A673 (cell line): ENCODE results near the gene ABR. TPM values are rescaled to one million over a fixed set of nuclear protein-coding genes. Genes with fewer than 3 reads are reported as not detected.

Experiments
- BruUV-seq: library from RNA; stranded (reverse); fragments of 400-500 nt; replicated peaks from 2 replicates; lab custom pipeline; 2021; lab: Mats Ljungman, UMichigan
- CTCF ChIA-PET: fragments of 300-600 bp; sonication (Branson Sonifier 250); formaldehyde crosslinking; loops from one replicate; lab custom pipeline; 2022; ENCODE audit warnings: antibody characterized with exemption; lab: Charles Lee
- POLR2A ChIA-PET: fragments of 300-600 bp; sonication (Branson Sonifier 250); formaldehyde crosslinking; loops from one replicate; lab custom pipeline; 2022; ENCODE audit warnings: antibody characterized with exemption; ENCODE audit not compliant: low non-redundant PET; lab: Charles Lee
- DNase-seq: peaks from one replicate; pipeline ENCODE4 v3.0.0-alpha.2; 2015; ENCODE audit warnings: low spot score
- H3K27ac ChIP-seq: fragments of 200-600 bp; sonication (generic); 2 replicates; pipeline ENCODE4 v1.5.1; 2016; ENCODE audit warnings: mixed run types, low read depth, mild to moderate bottlenecking, mixed read lengths, antibody characterized with exemption, low read length; ENCODE audit not compliant: poor library complexity, severe bottlenecking
- H3K27me3 ChIP-seq: fragments of 200-600 bp; sonication (generic); replicated peaks from 2 replicates; pipeline ENCODE4 v1.6.1; 2017; ENCODE audit warnings: mixed run types, low read depth, mild to moderate bottlenecking, mixed read lengths, antibody characterized with exemption, low read length; ENCODE audit not compliant: insufficient read depth, poor library complexity
- H3K36me3 ChIP-seq: fragments of 200-600 bp; sonication (generic); 2 replicates; pipeline ENCODE4 v1.6.1; 2016; ENCODE audit warnings: mixed run types, mild to moderate bottlenecking, mixed read lengths, antibody characterized with exemption, low read length; ENCODE audit not compliant: insufficient read depth, poor library complexity, severe bottlenecking
- H3K4me1 ChIP-seq: fragments of 200-600 bp; sonication (generic); 2 replicates; pipeline ENCODE4 v1.6.1; 2017; ENCODE audit warnings: mixed run types, mild to moderate bottlenecking, mixed read lengths, antibody characterized with exemption, low read length; ENCODE audit not compliant: insufficient read depth, poor library complexity, severe bottlenecking
- H3K4me3 ChIP-seq: fragments of 200-600 bp; sonication (generic); 2 replicates; pipeline ENCODE4 v1.5.1; 2016; ENCODE audit warnings: low read depth, mixed run types, mild to moderate bottlenecking, mixed read lengths, low read length; ENCODE audit not compliant: poor library complexity, severe bottlenecking
- H3K9me3 ChIP-seq: fragments of 200-600 bp; sonication (generic); 2 replicates; pipeline ENCODE4 v1.6.1; 2016; ENCODE audit warnings: mixed run types, low read depth, mild to moderate bottlenecking, mixed read lengths, antibody characterized with exemption, low read length; ENCODE audit not compliant: poor library complexity, severe bottlenecking
- CTCF ChIP-seq: fragments of 300-800, 200-600 bp; sonication (generic); conservative IDR thresholded peaks from 2 replicates; pipeline ENCODE4 v1.5.1; 2017; ENCODE audit warnings: low read depth, mild to moderate bottlenecking, antibody characterized with exemption, low read length, moderate library complexity, mixed read lengths
- EZH2 ChIP-seq: fragments of 200-600 bp; sonication (generic); IDR thresholded peaks from 2 replicates; pipeline ENCODE4 v1.6.1; 2017; ENCODE audit warnings: borderline replicate concordance, low read depth, mild to moderate bottlenecking, mixed read lengths, antibody characterized with exemption, low read length; ENCODE audit not compliant: poor library complexity, severe bottlenecking
- intact Hi-C: fragments of 100-400 bp; cut with micrococcal nuclease; formaldehyde crosslinking; loops from one replicate; pipeline ENCODE4 v1.10.0; 2022; ENCODE audit not compliant: unreplicated experiment
- total RNA-seq: library from RNA; stranded (reverse); gene quantifications from 2 replicates; pipeline ENCODE4 v1.2.3, GENCODE V29; 2021

ABR gene
- total RNA-seq, 1 experiment from 2014 or later, result 47.6 TPM

- Histone ChIP-seq H3K36me3 (peaks cover 37% of the 10 kb centered on the region), H3K9me3 (no peaks in the 10 kb centered on the region), H3K4me3 (no peak overlapping the region), H3K27me3 (no peaks in the 10 kb centered on the region), H3K27ac (no peak overlapping the region), H3K4me1 (peaks cover 19% of the 10 kb centered on the region)
- no peak for DNase-seq
- no TSS peak for BruUV-seq
- TF ChIP-seq EZH2, result no peak
- TF ChIP-seq CTCF, result no peak
- POLR2A ChIA-PET, result no interaction called here
- CTCF ChIA-PET, result interaction anchor here (0.6 kb wide), 1 partner anchor 21 kb away, joined by 3 read pairs; no protein-coding TSS in a partner anchor
- intact Hi-C loops, result loop anchor here (10.0 kb wide), 1 partner anchor 53 kb away; no protein-coding TSS in a partner anchor
These were observed 178.0 kb downstream of the ABR start for GRCh38 chr17:1001640-1002411.

- no peaks in the 10 kb centered on the region for H3K27me3 ChIP-seq
- H3K27ac ChIP-seq, result no peak overlapping the region
- no peaks in the 10 kb centered on the region for H3K9me3 ChIP-seq
- peaks cover 37% of the 10 kb centered on the region for H3K36me3 ChIP-seq
- ChIA-PET CTCF (interaction anchor here (0.6 to 0.8 kb wide), 2 partner anchors 20 to 55 kb away, joined by 3 to 4 read pairs; no protein-coding TSS in a partner anchor), POLR2A (no interaction called here)
- intact Hi-C loops, result loop anchor here (10.0 kb wide), 1 partner anchor 54 kb away; no protein-coding TSS in a partner anchor
- BruUV-seq, result no TSS peak
- peaks cover 15% of the 10 kb centered on the region for H3K4me1 ChIP-seq
- no peak overlapping the region for H3K4me3 ChIP-seq
- no peak for DNase-seq
- no peak for TF ChIP-seq EZH2
- TF ChIP-seq CTCF, result no peak
These were observed 179.0 kb downstream of the ABR start for GRCh38 chr17:1000597-1001461.

- TF ChIP-seq CTCF, result no peak
- TF ChIP-seq EZH2, result no peak
- ChIA-PET CTCF (no interaction called here), POLR2A (no interaction called here)
- Histone ChIP-seq H3K4me1 (peaks cover 6% of the 10 kb centered on the region), H3K9me3 (no peaks in the 10 kb centered on the region), H3K27ac (no peak overlapping the region), H3K27me3 (no peaks in the 10 kb centered on the region), H3K4me3 (peak overlapping the region; percentile 82), H3K36me3 (peaks cover 37% of the 10 kb centered on the region)
- no peak for DNase-seq
- intact Hi-C loops, result loop anchor here (5.0 kb wide), 1 partner anchor 201 kb away; no protein-coding TSS in a partner anchor
- no TSS peak for BruUV-seq
These were observed 181.7 kb downstream of the ABR start for GRCh38 chr17:998111-998510.
